MG63 (cell line): ENCODE data around the gene ANGPTL4. TPM values are rescaled to one million over a fixed set of nuclear protein-coding genes. Genes with fewer than 3 reads are reported as not detected.
"Not testable (repeated sequence)": the region's sequence is repeated elsewhere in the genome, so short reads cannot be mapped to it uniquely, and the experiment has no call there.

Experiments used
- DNase-seq: peaks from one replicate; pipeline ENCODE4 v3.0.0-alpha.2; 2020
- H3K27me3 ChIP-seq: fragments of 250-450 bp; sonication (Bioruptor Pico); 2 replicates; pipeline ENCODE4 v1.5.1; 2020; ENCODE audit warnings: mild to moderate bottlenecking, moderate library complexity
- H3K36me3 ChIP-seq: fragments of 250-450 bp; sonication (Bioruptor Pico); 2 replicates; pipeline ENCODE4 v1.5.1; 2020; ENCODE audit warnings: mild to moderate bottlenecking, moderate library complexity
- H3K4me3 ChIP-seq: fragments of 250-450 bp; sonication (Bioruptor Pico); 2 replicates; pipeline ENCODE4 v1.5.1; 2020; ENCODE audit warnings: mild to moderate bottlenecking, moderate library complexity
- H3K9me3 ChIP-seq: fragments of 250-450 bp; sonication (Bioruptor Pico); 2 replicates; pipeline ENCODE4 v1.5.1; 2020; ENCODE audit warnings: mild to moderate bottlenecking, moderate library complexity
- total RNA-seq: library from RNA; depleted of rRNA; stranded (reverse); fragments of >200 nt; shearing (Covaris generic); gene quantifications from 2 replicates; pipeline ENCODE4 v1.2.3, GENCODE V29; 2014; ENCODE audit warnings: low replicate concordance

Gene ANGPTL4
- total RNA-seq, 1 experiment from 2014 or later = 64.6 TPM

DNA sequence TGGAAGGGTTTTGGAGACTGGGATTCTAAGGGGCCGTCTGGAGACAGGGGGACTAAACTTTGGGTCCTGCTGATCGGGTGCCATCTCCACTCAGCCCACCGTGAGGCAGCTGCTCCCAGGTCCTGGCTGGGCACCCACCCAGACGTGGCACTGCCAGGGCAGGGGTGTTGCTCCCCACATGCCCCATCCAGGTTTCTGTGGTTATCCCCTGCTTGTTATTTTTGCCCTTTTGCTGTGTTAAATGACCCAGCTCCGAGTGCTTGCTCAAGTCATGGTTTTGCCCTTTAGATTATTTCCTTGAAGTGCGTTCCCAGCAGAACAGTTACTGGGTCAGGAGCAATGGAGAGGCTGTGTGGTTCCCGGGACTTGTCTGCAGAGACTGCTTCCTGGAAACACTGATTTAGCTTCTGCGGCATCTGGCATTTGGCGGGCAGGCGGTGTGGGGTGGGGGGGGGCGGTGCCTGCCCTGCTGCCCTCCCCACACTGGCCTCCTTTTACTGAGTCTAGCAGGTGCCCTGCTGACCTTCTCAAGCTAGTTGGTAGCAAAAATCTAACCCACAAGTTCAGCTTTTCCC is 28.1 kb downstream of the ANGPTL4 start:
- Histone ChIP-seq H3K36me3 (peaks cover 25% of the 10 kb centered on the region), H3K4me3 (no peak overlapping the region), H3K27me3 (no peaks in the 10 kb centered on the region), H3K9me3 (peaks cover 1% of the 10 kb centered on the region)
- no peak for DNase-seq

DNA sequence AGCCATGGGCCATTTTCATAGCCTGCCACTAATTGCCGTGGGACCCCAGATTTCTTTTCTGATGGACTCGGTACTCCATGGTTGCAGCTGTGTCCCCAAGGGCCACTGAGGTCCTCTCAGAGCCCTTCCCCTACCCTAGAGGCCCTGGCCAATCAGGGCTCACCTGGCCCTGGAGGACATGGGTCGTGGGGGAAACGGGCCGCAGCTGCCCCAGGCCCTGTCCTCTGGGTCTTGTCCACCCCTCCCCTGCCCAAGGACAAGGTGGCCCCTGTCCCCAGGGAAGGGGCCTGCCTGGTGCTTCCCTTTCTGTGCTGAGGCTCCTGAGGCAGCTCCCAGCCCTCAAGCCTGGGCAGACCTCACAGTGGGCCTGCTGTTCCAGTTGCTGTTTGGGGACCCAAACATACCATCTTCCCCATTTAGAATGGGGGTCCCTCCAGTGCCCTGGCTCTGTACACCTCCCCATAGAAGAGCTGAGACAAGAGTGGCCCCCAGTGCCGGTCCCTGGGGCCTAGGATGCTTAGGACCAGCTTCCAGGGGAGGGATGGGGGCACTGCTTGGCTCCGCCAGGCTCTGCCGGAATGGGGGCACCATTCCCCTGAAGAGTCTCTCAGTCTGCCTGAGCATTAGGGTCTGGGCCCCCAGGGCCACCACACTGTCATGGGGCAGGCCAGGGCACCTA is 29.4 kb downstream of the ANGPTL4 start:
- Histone ChIP-seq H3K9me3 (no peaks in the 10 kb centered on the region; the same call in 1 of the 2 replicates), H3K4me3 (no peak overlapping the region), H3K27me3 (no peaks in the 10 kb centered on the region), H3K36me3 (peaks cover 27% of the 10 kb centered on the region)
- DNase-seq = no peak

- H3K36me3 ChIP-seq = peaks cover 27% of the 10 kb centered on the region
- H3K9me3 ChIP-seq = no peaks in the 10 kb centered on the region; the same call in 1 of the 2 replicates
- DNase-seq = no peak
- no peaks in the 10 kb centered on the region for H3K27me3 ChIP-seq
- no peak overlapping the region for H3K4me3 ChIP-seq
Measured at GRCh38 chr19:8393871-8394250, 29.9 kb downstream of the ANGPTL4 start.

GRCh38 chr19:8395621-8396082 is 31.7 kb downstream of the ANGPTL4 start:
- DNase-seq = no peak
- peaks cover 43% of the 10 kb centered on the region for H3K36me3 ChIP-seq
- no peaks in the 10 kb centered on the region for H3K27me3 ChIP-seq
- no peaks in the 10 kb centered on the region; the same call in 1 of the 2 replicates for H3K9me3 ChIP-seq
- no peak overlapping the region for H3K4me3 ChIP-seq

- Histone ChIP-seq H3K27me3 (no peaks in the 10 kb centered on the region), H3K9me3 (no peaks in the 10 kb centered on the region), H3K36me3 (peaks cover 42% of the 10 kb centered on the region), H3K4me3 (no peak overlapping the region)
- no peak for DNase-seq
Measured at GRCh38 chr19:8396185-8396562, 32.2 kb downstream of the ANGPTL4 start.

GRCh38 chr19:8396563-8397203 is 32.7 kb downstream of the ANGPTL4 start:
- peaks cover 44% of the 10 kb centered on the region for H3K36me3 ChIP-seq
- no peak overlapping the region for H3K4me3 ChIP-seq
- DNase-seq = peak; percentile 69
- no peaks in the 10 kb centered on the region for H3K27me3 ChIP-seq
- H3K9me3 ChIP-seq = no peaks in the 10 kb centered on the region

GRCh38 chr19:8397271-8397670 is 33.3 kb downstream of the ANGPTL4 start:
- Histone ChIP-seq H3K9me3 (no peaks in the 10 kb centered on the region), H3K4me3 (no peak overlapping the region), H3K36me3 (peaks cover 50% of the 10 kb centered on the region), H3K27me3 (no peaks in the 10 kb centered on the region)
- no peak for DNase-seq

GRCh38 chr19:8397746-8398310 is 33.9 kb downstream of the ANGPTL4 start:
- H3K27me3 ChIP-seq = no peaks in the 10 kb centered on the region; the same call in 1 of the 2 replicates
- peaks cover 55% of the 10 kb centered on the region for H3K36me3 ChIP-seq
- no peaks in the 10 kb centered on the region for H3K9me3 ChIP-seq
- H3K4me3 ChIP-seq = no peak overlapping the region
- DNase-seq = no peak

DNA sequence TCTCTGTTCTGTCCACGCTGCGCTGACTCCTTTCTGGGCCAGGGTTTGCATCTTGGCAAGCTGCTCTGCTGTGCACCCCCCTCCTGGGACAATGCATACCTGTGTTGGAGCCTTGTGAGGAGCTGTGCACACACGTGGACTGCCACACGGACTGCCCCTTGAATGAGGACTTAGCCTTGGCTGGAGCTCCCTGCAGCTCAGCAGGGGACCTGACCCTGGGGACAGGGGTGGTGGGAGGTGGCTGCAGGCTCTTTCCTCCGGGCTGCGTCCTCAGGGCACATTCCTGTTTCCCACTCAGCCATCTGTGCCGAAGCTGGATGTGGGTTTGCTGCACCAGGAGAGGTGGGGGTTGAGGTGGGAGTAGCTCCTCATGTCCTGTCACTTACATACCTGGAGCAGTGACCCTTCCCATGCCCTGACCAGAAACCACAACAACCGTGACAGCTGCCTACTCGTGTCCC is 34.4 kb downstream of the ANGPTL4 start:
- H3K9me3 ChIP-seq = no peaks in the 10 kb centered on the region
- no peak for DNase-seq
- H3K36me3 ChIP-seq = peaks cover 60% of the 10 kb centered on the region
- no peak overlapping the region for H3K4me3 ChIP-seq
- H3K27me3 ChIP-seq = no peaks in the 10 kb centered on the region; the same call in 1 of the 2 replicates

DNA sequence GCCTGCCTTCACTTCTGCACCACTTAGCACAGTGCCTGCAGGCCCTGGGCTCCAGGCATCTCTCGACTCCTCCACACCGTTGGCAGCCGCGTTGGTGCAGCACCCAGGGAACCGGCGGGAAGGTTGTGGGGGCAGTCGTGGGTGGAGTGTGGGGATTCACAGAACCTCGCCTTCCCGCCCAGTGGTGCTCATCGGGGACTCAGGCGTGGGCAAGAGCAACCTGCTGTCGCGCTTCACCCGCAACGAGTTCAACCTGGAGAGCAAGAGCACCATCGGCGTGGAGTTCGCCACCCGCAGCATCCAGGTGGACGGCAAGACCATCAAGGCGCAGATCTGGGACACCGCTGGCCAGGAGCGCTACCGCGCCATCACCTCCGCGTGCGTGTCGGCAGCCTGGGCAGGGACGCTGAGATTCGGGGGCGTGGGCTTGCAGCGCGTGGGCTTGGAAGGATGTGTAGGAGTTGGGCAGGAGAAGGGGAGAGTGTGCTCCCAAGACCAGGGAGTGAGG is 35.8 kb downstream of the ANGPTL4 start:
- DNase-seq = no peak
- Histone ChIP-seq H3K4me3 (no peak overlapping the region), H3K27me3 (no peaks in the 10 kb centered on the region; the same call in 1 of the 2 replicates), H3K9me3 (no peaks in the 10 kb centered on the region), H3K36me3 (peaks cover 74% of the 10 kb centered on the region)

DNA sequence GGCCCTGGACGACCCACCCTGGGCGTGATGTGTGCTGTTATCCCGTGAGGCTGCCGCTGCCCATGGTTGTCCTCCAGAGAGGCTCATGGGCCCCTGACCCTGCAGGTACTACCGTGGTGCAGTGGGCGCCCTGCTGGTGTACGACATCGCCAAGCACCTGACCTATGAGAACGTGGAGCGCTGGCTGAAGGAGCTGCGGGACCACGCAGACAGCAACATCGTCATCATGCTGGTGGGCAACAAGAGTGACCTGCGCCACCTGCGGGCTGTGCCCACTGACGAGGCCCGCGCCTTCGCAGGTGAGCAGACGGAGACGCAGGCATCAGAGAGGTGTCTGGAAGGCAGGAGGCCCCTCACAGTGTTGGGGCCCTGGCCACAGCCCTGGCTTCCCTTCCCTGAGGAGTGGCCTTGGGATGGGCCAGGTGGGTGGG is 38.0 kb downstream of the ANGPTL4 start:
- Histone ChIP-seq H3K4me3 (no peak overlapping the region), H3K9me3 (no peaks in the 10 kb centered on the region), H3K27me3 (no peaks in the 10 kb centered on the region; the same call in 1 of the 2 replicates), H3K36me3 (peaks cover 69% of the 10 kb centered on the region)
- no peak for DNase-seq

- no peaks in the 10 kb centered on the region; the same call in 1 of the 2 replicates for H3K27me3 ChIP-seq
- H3K4me3 ChIP-seq = no peak overlapping the region
- H3K9me3 ChIP-seq = no peaks in the 10 kb centered on the region
- H3K36me3 ChIP-seq = peaks cover 63% of the 10 kb centered on the region
- DNase-seq = no peak
Measured at GRCh38 chr19:8403098-8403819, 39.3 kb downstream of the ANGPTL4 start.

DNA sequence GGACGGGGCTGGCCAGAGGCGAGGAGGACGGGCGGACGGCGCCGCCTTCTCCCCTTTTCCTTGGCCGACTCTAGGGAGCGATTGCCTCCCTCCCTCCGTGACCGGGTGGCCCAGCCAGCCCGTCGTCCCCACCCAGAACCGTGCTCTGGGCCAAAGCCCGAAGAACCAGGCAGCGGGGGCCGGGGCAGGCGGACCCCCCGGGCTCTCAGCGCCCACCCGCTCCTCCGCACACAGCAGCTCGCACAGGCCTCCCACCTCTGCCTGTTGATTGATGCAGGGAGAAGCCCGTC is 39.8 kb downstream of the ANGPTL4 start:
- Histone ChIP-seq H3K27me3 (no peaks in the 10 kb centered on the region; the same call in 1 of the 2 replicates), H3K9me3 (no peaks in the 10 kb centered on the region), H3K4me3 (no peak overlapping the region), H3K36me3 (peaks cover 63% of the 10 kb centered on the region)
- no peak for DNase-seq

DNA sequence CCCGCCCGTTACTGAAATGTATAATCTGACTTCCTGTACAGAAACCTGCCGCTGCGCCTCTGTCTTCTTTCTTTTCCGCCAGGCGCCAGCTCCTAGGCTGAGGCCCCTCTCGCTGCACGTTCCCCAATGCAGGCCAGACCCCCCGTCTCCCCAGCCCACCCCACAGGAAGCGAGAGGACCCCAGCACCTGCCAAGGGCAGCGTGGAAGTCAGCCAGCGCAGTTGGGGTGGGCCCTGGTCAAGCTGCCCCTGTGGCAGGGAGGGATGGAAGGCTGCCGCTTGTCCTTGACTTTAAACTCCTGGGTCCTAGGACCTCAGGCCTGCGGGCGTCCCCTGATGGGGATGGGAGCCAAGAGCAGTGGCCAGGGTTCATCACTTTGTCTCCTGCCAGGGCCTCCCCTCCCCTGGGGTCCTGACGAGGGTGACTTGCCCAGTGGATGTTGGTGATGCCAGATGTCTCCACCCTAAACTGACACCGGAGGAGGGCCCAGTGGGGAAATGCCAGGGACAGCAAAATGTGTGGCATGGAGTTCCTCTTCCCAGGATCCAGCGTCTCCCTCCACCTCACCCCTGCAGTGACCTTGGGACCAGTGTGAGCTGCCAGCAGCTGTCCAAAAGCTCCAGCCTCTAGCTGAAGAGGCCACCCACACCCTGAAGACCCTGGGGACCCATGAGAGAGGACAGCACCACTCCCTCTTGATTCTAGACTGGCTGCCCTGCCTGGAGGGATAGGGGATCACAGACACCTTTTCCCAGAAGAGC is 40.6 kb downstream of the ANGPTL4 start:
- Histone ChIP-seq H3K9me3 (no peaks in the 10 kb centered on the region), H3K4me3 (no peak overlapping the region), H3K27me3 (no peaks in the 10 kb centered on the region; the same call in 1 of the 2 replicates), H3K36me3 (peaks cover 56% of the 10 kb centered on the region)
- DNase-seq = no peak

DNA sequence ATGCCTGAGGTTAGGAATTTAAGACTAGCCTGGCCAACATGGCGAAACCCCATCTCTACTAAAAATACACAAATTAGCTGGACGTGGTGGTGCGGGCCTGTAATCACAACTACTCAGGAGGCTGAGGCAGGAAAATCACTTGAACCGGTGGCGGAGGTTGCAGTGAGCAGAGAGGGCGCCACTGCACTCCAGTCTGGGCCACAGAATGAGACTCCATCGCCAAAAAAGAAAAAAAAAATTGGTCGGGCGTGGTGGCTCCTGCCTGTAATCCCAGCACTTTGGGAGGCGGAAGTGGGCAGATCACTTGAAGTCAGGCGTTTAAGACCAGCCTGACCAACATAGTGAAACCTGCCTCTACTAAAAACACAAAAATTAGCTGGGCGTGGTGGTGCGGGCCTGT is 46.8 kb downstream of the ANGPTL4 start:
- H3K4me3 ChIP-seq, DNase-seq, H3K9me3 ChIP-seq, H3K36me3 ChIP-seq, H3K27me3 ChIP-seq: not testable (repeated sequence)
